HL-60 (cell line): ENCODE data around the gene NUTF2.

Experiments
- GABPA ChIP-seq: IDR thresholded peaks from 2 replicates; pipeline ENCODE4 v1.6.1; 2012; ENCODE audit warnings: low read depth
- POLR2AphosphoS5 ChIP-seq: IDR thresholded peaks from 2 replicates; pipeline ENCODE4 v1.6.1; 2012; ENCODE audit warnings: low read depth
- TF ChIP-seq, protein P1 (sequence below): IDR thresholded peaks from one replicate; pipeline ENCODE4 v1.5.1; 2011; ENCODE audit warnings: low read length, control low read depth, inconsistent platforms; ENCODE audit not compliant: insufficient read depth
- TF ChIP-seq, protein P2 (sequence below): IDR thresholded peaks from 2 replicates; pipeline ENCODE4 v1.6.1; 2012; ENCODE audit warnings: low read depth; ENCODE audit not compliant: insufficient replicate concordance

GRCh38 chr16:67857547-67858233 lies 11.0 kb downstream of the NUTF2 start:
- TF ChIP-seq, protein P1, sequence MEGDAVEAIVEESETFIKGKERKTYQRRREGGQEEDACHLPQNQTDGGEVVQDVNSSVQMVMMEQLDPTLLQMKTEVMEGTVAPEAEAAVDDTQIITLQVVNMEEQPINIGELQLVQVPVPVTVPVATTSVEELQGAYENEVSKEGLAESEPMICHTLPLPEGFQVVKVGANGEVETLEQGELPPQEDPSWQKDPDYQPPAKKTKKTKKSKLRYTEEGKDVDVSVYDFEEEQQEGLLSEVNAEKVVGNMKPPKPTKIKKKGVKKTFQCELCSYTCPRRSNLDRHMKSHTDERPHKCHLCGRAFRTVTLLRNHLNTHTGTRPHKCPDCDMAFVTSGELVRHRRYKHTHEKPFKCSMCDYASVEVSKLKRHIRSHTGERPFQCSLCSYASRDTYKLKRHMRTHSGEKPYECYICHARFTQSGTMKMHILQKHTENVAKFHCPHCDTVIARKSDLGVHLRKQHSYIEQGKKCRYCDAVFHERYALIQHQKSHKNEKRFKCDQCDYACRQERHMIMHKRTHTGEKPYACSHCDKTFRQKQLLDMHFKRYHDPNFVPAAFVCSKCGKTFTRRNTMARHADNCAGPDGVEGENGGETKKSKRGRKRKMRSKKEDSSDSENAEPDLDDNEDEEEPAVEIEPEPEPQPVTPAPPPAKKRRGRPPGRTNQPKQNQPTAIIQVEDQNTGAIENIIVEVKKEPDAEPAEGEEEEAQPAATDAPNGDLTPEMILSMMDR, result no peak
- TF ChIP-seq, protein P2, sequence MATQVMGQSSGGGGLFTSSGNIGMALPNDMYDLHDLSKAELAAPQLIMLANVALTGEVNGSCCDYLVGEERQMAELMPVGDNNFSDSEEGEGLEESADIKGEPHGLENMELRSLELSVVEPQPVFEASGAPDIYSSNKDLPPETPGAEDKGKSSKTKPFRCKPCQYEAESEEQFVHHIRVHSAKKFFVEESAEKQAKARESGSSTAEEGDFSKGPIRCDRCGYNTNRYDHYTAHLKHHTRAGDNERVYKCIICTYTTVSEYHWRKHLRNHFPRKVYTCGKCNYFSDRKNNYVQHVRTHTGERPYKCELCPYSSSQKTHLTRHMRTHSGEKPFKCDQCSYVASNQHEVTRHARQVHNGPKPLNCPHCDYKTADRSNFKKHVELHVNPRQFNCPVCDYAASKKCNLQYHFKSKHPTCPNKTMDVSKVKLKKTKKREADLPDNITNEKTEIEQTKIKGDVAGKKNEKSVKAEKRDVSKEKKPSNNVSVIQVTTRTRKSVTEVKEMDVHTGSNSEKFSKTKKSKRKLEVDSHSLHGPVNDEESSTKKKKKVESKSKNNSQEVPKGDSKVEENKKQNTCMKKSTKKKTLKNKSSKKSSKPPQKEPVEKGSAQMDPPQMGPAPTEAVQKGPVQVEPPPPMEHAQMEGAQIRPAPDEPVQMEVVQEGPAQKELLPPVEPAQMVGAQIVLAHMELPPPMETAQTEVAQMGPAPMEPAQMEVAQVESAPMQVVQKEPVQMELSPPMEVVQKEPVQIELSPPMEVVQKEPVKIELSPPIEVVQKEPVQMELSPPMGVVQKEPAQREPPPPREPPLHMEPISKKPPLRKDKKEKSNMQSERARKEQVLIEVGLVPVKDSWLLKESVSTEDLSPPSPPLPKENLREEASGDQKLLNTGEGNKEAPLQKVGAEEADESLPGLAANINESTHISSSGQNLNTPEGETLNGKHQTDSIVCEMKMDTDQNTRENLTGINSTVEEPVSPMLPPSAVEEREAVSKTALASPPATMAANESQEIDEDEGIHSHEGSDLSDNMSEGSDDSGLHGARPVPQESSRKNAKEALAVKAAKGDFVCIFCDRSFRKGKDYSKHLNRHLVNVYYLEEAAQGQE, result no peak
- TF ChIP-seq GABPA (no peak), POLR2AphosphoS5 (no peak)
